PC-3 (cell line): Measurements from ENCODE around the gene IGFL1.
"Not testable (repeated sequence)": the region's sequence is repeated elsewhere in the genome, so short reads cannot be mapped to it uniquely, and the experiment has no call there.

Experiments used
- CTCF ChIP-seq: fragments of 300-600 bp; sonication (generic); conservative IDR thresholded peaks from 2 replicates; pipeline ENCODE4 v1.5.1; 2017; ENCODE audit warnings: antibody characterized with exemption, low read depth, mild to moderate bottlenecking, low read length
- EZH2phosphoT487 ChIP-seq: fragments of 300-600 bp; sonication (generic); IDR thresholded peaks from 2 replicates; pipeline ENCODE4 v1.6.1; 2018; ENCODE audit warnings: mild to moderate bottlenecking, antibody characterized with exemption, low read length, borderline replicate concordance

GRCh38 chr19:46184775-46185710 is 44.5 kb upstream of the IGFL1 start:
- not testable (repeated sequence) for TF ChIP-seq CTCF, EZH2phosphoT487
